ENCODE results near the gene DOK6. TPM values are rescaled to one million over a fixed set of nuclear protein-coding genes. Genes with fewer than 3 reads are reported as not detected.

The DOK6 gene
- total RNA-seq, 4 donors from 2014 or later, result 0.20 to 0.37 (median 0.30) TPM

GRCh38 chr18:69484699-69485396 is 84.2 kb downstream of the DOK6 start:
- 57% methylated on average over 4 to 6 of the region's 6 CpGs for WGBS, 2 donors (ENCODE audit: low coverage in 1 of 2)
- in situ Hi-C loops (cut with MboI; ENCODE audit: low pct_ligation_motif_present in 1 of 4, low pct_unique_long_range_greater_than_20kb in 1 of 4, low sequenced_read_pairs in 3 of 4), result no loop called here

GRCh38 chr18:69487488-69488394 is 87.1 kb downstream of the DOK6 start:
- H3K27ac ChIP-seq, result no peak overlapping the region
- no peak for TF ChIP-seq POLR2A (IDR thresholded peaks at IDR 0.05)
- TF ChIP-seq POLR2AphosphoS5 (IDR thresholded peaks at IDR 0.05), result no peak
- TF ChIP-seq, protein P1, sequence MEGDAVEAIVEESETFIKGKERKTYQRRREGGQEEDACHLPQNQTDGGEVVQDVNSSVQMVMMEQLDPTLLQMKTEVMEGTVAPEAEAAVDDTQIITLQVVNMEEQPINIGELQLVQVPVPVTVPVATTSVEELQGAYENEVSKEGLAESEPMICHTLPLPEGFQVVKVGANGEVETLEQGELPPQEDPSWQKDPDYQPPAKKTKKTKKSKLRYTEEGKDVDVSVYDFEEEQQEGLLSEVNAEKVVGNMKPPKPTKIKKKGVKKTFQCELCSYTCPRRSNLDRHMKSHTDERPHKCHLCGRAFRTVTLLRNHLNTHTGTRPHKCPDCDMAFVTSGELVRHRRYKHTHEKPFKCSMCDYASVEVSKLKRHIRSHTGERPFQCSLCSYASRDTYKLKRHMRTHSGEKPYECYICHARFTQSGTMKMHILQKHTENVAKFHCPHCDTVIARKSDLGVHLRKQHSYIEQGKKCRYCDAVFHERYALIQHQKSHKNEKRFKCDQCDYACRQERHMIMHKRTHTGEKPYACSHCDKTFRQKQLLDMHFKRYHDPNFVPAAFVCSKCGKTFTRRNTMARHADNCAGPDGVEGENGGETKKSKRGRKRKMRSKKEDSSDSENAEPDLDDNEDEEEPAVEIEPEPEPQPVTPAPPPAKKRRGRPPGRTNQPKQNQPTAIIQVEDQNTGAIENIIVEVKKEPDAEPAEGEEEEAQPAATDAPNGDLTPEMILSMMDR (IDR thresholded peaks at IDR 0.05), result no peak
- TF ChIP-seq EP300 (IDR thresholded peaks at IDR 0.05; ENCODE audit: low read depth), result no peak
- H3K27me3 ChIP-seq, result no peaks in the 10 kb centered on the region
- H3K36me3 ChIP-seq, result no peaks in the 10 kb centered on the region
- intact Hi-C loops (cut with DNase I; ENCODE audit: low total_unique reads) (no loop called here), in situ Hi-C loops (cut with MboI; ENCODE audit: low pct_ligation_motif_present in 1 of 4, low pct_unique_long_range_greater_than_20kb in 1 of 4, low sequenced_read_pairs in 3 of 4) (no loop called here)
- no peak for DNase-seq
- 62 to 67% methylated on average over 3 to 6 of the region's 6 CpGs for WGBS, 2 donors (ENCODE audit: low coverage in 1 of 2)
- H3K4me3 ChIP-seq, result no peak overlapping the region
- H3K4me1 ChIP-seq, result no peaks in the 10 kb centered on the region
- H3K9me3 ChIP-seq, result no peaks in the 10 kb centered on the region

More at GRCh38 chr18:69484699-69485396, 84.2 kb downstream of the DOK6 start:
- DNase-seq, result no peak
- no peak overlapping the region for H3K4me3 ChIP-seq
- H3K27ac ChIP-seq, result no peak overlapping the region
- TF ChIP-seq, protein P1 (IDR thresholded peaks at IDR 0.05), result no peak
- H3K9me3 ChIP-seq, result no peaks in the 10 kb centered on the region
- H3K4me1 ChIP-seq, result no peaks in the 10 kb centered on the region
- intact Hi-C loops (cut with DNase I; ENCODE audit: low total_unique reads), result no loop called here
- H3K27me3 ChIP-seq, result no peaks in the 10 kb centered on the region
- H3K36me3 ChIP-seq, result no peaks in the 10 kb centered on the region

- DNase-seq, result no peak
- in situ Hi-C loops (cut with MboI; ENCODE audit: low pct_ligation_motif_present in 1 of 4, low pct_unique_long_range_greater_than_20kb in 1 of 4, low sequenced_read_pairs in 3 of 4) (no loop called here), intact Hi-C loops (cut with DNase I; ENCODE audit: low total_unique reads) (no loop called here)
- TF ChIP-seq POLR2AphosphoS5 (IDR thresholded peaks at IDR 0.05) (no peak), POLR2A (IDR thresholded peaks at IDR 0.05) (no peak), EP300 (IDR thresholded peaks at IDR 0.05; ENCODE audit: low read depth) (no peak)
- TF ChIP-seq, protein P1 (IDR thresholded peaks at IDR 0.05), result no peak
- Histone ChIP-seq H3K9me3 (no peaks in the 10 kb centered on the region), H3K27ac (no peak overlapping the region), H3K4me1 (no peaks in the 10 kb centered on the region), H3K27me3 (no peaks in the 10 kb centered on the region), H3K36me3 (no peaks in the 10 kb centered on the region), H3K4me3 (no peak overlapping the region)
- 36 to 47% methylated on average over 1 of the region's 1 CpG for WGBS, 2 donors (ENCODE audit: low coverage in 1 of 2)
Measured at GRCh38 chr18:69490072-69490471, 89.4 kb downstream of the DOK6 start.

- Histone ChIP-seq H3K27ac (no peak overlapping the region), H3K4me1 (no peaks in the 10 kb centered on the region), H3K36me3 (no peaks in the 10 kb centered on the region), H3K27me3 (no peaks in the 10 kb centered on the region), H3K4me3 (no peak overlapping the region), H3K9me3 (no peaks in the 10 kb centered on the region)
- in situ Hi-C loops (cut with MboI; ENCODE audit: low pct_ligation_motif_present in 1 of 4, low pct_unique_long_range_greater_than_20kb in 1 of 4, low sequenced_read_pairs in 3 of 4), result no loop called here
- intact Hi-C loops (cut with DNase I; ENCODE audit: low total_unique reads), result no loop called here
- 51 to 82% methylated on average over 4 of the region's 4 CpGs for WGBS, 2 donors (ENCODE audit: low coverage in 1 of 2)
- no peak for DNase-seq
- TF ChIP-seq, protein P1 (IDR thresholded peaks at IDR 0.05), result no peak
- TF ChIP-seq EP300 (IDR thresholded peaks at IDR 0.05; ENCODE audit: low read depth) (no peak), POLR2AphosphoS5 (IDR thresholded peaks at IDR 0.05) (no peak), POLR2A (IDR thresholded peaks at IDR 0.05) (no peak)
Measured at GRCh38 chr18:69490813-69491212, 90.1 kb downstream of the DOK6 start.

Data from transverse colon (tissue), 4 donors.